Astrocyte (in vitro differentiated cells and primary cell): Measurements from ENCODE around the gene TMEM203. TPM values are rescaled to one million over a fixed set of nuclear protein-coding genes. Genes with fewer than 3 reads are reported as not detected.
"Not testable (repeated sequence)": the region's sequence is repeated elsewhere in the genome, so short reads cannot be mapped to it uniquely, and the experiment has no call there.

ENCODE experiments used
- DNase-seq: peaks from one replicate; pipeline ENCODE4 v3.0.0-alpha.2; 2010; ENCODE audit warnings: low read depth
- FAIRE-seq: peaks from 2 replicates; lab custom pipeline; 2011; peaks lifted over from hg19 to GRCh38; lab: Jason Lieb, UNC
- H2AFZ ChIP-seq: 2 replicates; pipeline ENCODE4 v1.6.0; 2012; ENCODE audit warnings: low read depth, low read length, inconsistent platforms
- H3K27ac ChIP-seq: 2 replicates; pipeline ENCODE4 v1.5.1; 2011; ENCODE audit warnings: low read depth, low read length, inconsistent platforms
- H3K27me3 ChIP-seq: 2 replicates; pipeline ENCODE4 v1.6.0; 2011; ENCODE audit warnings: low read length, inconsistent platforms; ENCODE audit not compliant: insufficient read depth
- H3K36me3 ChIP-seq: 2 replicates; pipeline ENCODE4 v1.5.1; 2011; ENCODE audit warnings: low read length, inconsistent platforms; ENCODE audit not compliant: insufficient read depth
- H3K4me1 ChIP-seq: 2 replicates; pipeline ENCODE4 v1.5.1; 2011; ENCODE audit warnings: low read length, inconsistent platforms; ENCODE audit not compliant: insufficient read depth
- H3K4me2 ChIP-seq: 2 replicates; pipeline ENCODE4 v1.6.0; 2012; ENCODE audit warnings: low read length, inconsistent platforms
- H3K4me3 ChIP-seq: 2 replicates; pipeline ENCODE4 v1.5.1; 2011; ENCODE audit warnings: low read depth, mild to moderate bottlenecking, low read length, inconsistent platforms; ENCODE audit not compliant: insufficient read depth
- H3K79me2 ChIP-seq: 2 replicates; pipeline ENCODE4 v1.6.0; 2012; ENCODE audit warnings: mild to moderate bottlenecking, low read length, inconsistent platforms; ENCODE audit not compliant: insufficient read depth
- H3K9ac ChIP-seq: 2 replicates; pipeline ENCODE4 v1.6.0; 2012; ENCODE audit warnings: mild to moderate bottlenecking, low read length, inconsistent platforms
- H3K9me3 ChIP-seq: 2 replicates; pipeline ENCODE4 v1.5.1; 2012; ENCODE audit warnings: low read depth, mild to moderate bottlenecking, low read length, inconsistent platforms; ENCODE audit not compliant: insufficient read depth
- H4K20me1 ChIP-seq: 2 replicates; pipeline ENCODE4 v1.6.0; 2012; ENCODE audit warnings: low read length, inconsistent platforms; ENCODE audit not compliant: insufficient read depth
- H3K27ac Mint-ChIP-seq: one replicate; pipeline ENCODE4 v1.8.0; 2021; ENCODE audit warnings: mild to moderate bottlenecking, mixed read lengths; ENCODE audit not compliant: unreplicated experiment
- H3K27me3 Mint-ChIP-seq: one replicate; pipeline ENCODE4 v1.8.0; 2021; ENCODE audit warnings: low read depth, mixed read lengths; ENCODE audit not compliant: unreplicated experiment
- H3K36me3 Mint-ChIP-seq: one replicate; pipeline ENCODE4 v1.8.0; 2021; ENCODE audit warnings: low read depth, mixed read lengths; ENCODE audit not compliant: unreplicated experiment
- H3K4me1 Mint-ChIP-seq: one replicate; pipeline ENCODE4 v1.8.0; 2021; ENCODE audit warnings: low read depth, mixed read lengths; ENCODE audit not compliant: unreplicated experiment
- H3K4me3 Mint-ChIP-seq: one replicate; pipeline ENCODE4 v1.8.0; 2021; ENCODE audit warnings: mild to moderate bottlenecking, moderate library complexity, mixed read lengths; ENCODE audit not compliant: unreplicated experiment
- H3K9me3 Mint-ChIP-seq: one replicate; pipeline ENCODE4 v1.8.0; 2021; ENCODE audit warnings: mild to moderate bottlenecking, mixed read lengths; ENCODE audit not compliant: unreplicated experiment
- EZH2 ChIP-seq: IDR thresholded peaks from 2 replicates; pipeline ENCODE4 v1.6.1; 2012; ENCODE audit warnings: mild to moderate bottlenecking, low read length, inconsistent platforms; ENCODE audit not compliant: insufficient read depth
- total RNA-seq: library from RNA; stranded (reverse); gene quantifications from 2 replicates; pipeline ENCODE4 v1.2.1, GENCODE V29; 2021
- TF ChIP-seq, protein P1 (sequence below): IDR thresholded peaks from 2 replicates; pipeline ENCODE4 v1.5.1; 2011; ENCODE audit warnings: low read depth, mild to moderate bottlenecking, inconsistent platforms, low read length, moderate library complexity; ENCODE audit not compliant: insufficient read depth

TMEM203 gene
- total RNA-seq, 1 donor from 2014 or later: 28.7 TPM

- no peaks in the 10 kb centered on the region for H3K27me3 ChIP-seq
- Mint-ChIP-seq H3K9me3 (no peaks in the 10 kb centered on the region), H3K27me3 (no peaks in the 10 kb centered on the region), H3K36me3 (peaks cover 8% of the 10 kb centered on the region), H3K4me1 (peaks cover 19% of the 10 kb centered on the region), H3K27ac (peak within 1 kb of the TSS; percentile 80), H3K4me3 (peak within 1 kb of the TSS; percentile 94)
- peak within 1 kb of the TSS; percentile 87 for H3K27ac ChIP-seq
- H3K9me3 ChIP-seq: no peaks in the 10 kb centered on the region
- DNase-seq: peak; percentile 100
- peak within 1 kb of the TSS; percentile 88 for H3K9ac ChIP-seq
- H3K4me2 ChIP-seq: peak within 1 kb of the TSS; percentile 93
- TF ChIP-seq, protein P1, sequence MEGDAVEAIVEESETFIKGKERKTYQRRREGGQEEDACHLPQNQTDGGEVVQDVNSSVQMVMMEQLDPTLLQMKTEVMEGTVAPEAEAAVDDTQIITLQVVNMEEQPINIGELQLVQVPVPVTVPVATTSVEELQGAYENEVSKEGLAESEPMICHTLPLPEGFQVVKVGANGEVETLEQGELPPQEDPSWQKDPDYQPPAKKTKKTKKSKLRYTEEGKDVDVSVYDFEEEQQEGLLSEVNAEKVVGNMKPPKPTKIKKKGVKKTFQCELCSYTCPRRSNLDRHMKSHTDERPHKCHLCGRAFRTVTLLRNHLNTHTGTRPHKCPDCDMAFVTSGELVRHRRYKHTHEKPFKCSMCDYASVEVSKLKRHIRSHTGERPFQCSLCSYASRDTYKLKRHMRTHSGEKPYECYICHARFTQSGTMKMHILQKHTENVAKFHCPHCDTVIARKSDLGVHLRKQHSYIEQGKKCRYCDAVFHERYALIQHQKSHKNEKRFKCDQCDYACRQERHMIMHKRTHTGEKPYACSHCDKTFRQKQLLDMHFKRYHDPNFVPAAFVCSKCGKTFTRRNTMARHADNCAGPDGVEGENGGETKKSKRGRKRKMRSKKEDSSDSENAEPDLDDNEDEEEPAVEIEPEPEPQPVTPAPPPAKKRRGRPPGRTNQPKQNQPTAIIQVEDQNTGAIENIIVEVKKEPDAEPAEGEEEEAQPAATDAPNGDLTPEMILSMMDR: no peak
- TF ChIP-seq EZH2: no peak
- peaks cover 62% of the 10 kb centered on the region for H4K20me1 ChIP-seq
- H3K4me1 ChIP-seq: peaks cover 25% of the 10 kb centered on the region
- peak within 1 kb of the TSS; percentile 71 for H2AFZ ChIP-seq
- H3K79me2 ChIP-seq: peaks cover 54% of the 10 kb centered on the region
- peak within 1 kb of the TSS; percentile 82 for H3K4me3 ChIP-seq
- FAIRE-seq: peak; percentile 45
- peaks cover 9% of the 10 kb centered on the region for H3K36me3 ChIP-seq
These were observed 35.5 kb upstream of the TMEM203 start, which contains the start of gene TUBB4B for GRCh38 chr9:137240841-137241489. TUBB4B (plus strand) TSS chr9:137241287; CDS start chr9:137241361, 74 bp downstream.

GRCh38 chr9:137240318-137240840 is 34.9 kb upstream of the TMEM203 start:
- H4K20me1 ChIP-seq: peaks cover 62% of the 10 kb centered on the region
- H3K4me1 Mint-ChIP-seq: peaks cover 19% of the 10 kb centered on the region
- no peaks in the 10 kb centered on the region for H3K9me3 ChIP-seq
- H3K27me3 Mint-ChIP-seq: no peaks in the 10 kb centered on the region
- DNase-seq (peak; percentile 52), FAIRE-seq (no peak)
- peaks cover 54% of the 10 kb centered on the region for H3K79me2 ChIP-seq
- no peaks in the 10 kb centered on the region for H3K27me3 ChIP-seq
- H3K9me3 Mint-ChIP-seq: no peaks in the 10 kb centered on the region
- H3K27ac ChIP-seq: peak overlapping the region; percentile 87
- H3K4me1 ChIP-seq: peaks cover 25% of the 10 kb centered on the region
- peak overlapping the region; percentile 93 for H3K4me2 ChIP-seq
- no peak overlapping the region for H3K27ac Mint-ChIP-seq
- peak overlapping the region; percentile 71 for H2AFZ ChIP-seq
- H3K4me3 ChIP-seq: peak overlapping the region; percentile 80
- peak overlapping the region; percentile 84 for H3K4me3 Mint-ChIP-seq
- H3K9ac ChIP-seq: peak overlapping the region; percentile 85
- H3K36me3 ChIP-seq: peaks cover 9% of the 10 kb centered on the region
- peaks cover 8% of the 10 kb centered on the region for H3K36me3 Mint-ChIP-seq
- TF ChIP-seq EZH2: no peak
- TF ChIP-seq, protein P1: no peak

- peak overlapping the region; percentile 80 for H3K4me3 ChIP-seq
- H3K4me2 ChIP-seq: peak overlapping the region; percentile 93
- FAIRE-seq, H3K9me3 Mint-ChIP-seq, H3K36me3 Mint-ChIP-seq, H3K27me3 Mint-ChIP-seq, H3K27me3 ChIP-seq, H3K9me3 ChIP-seq, H3K36me3 ChIP-seq, DNase-seq: not testable (repeated sequence)
- peak overlapping the region; percentile 86 for H3K27ac Mint-ChIP-seq
- H4K20me1 ChIP-seq: peaks cover 56% of the 10 kb centered on the region
- H3K4me3 Mint-ChIP-seq: peak overlapping the region; percentile 84
- peaks cover 25% of the 10 kb centered on the region for H3K4me1 ChIP-seq
- peaks cover 19% of the 10 kb centered on the region for H3K4me1 Mint-ChIP-seq
- peak overlapping the region; percentile 87 for H3K27ac ChIP-seq
- peak overlapping the region; percentile 71 for H2AFZ ChIP-seq
- H3K9ac ChIP-seq: peak overlapping the region; percentile 85
- H3K79me2 ChIP-seq: peaks cover 54% of the 10 kb centered on the region
These were observed 34.2 kb upstream of the TMEM203 start for GRCh38 chr9:137239541-137240200.
